HG03045 (cell line): Measurements from ENCODE around the gene DNAI2.

Source experiments
- ATAC-seq: cut with Tn5 transposase; IDR thresholded peaks from one replicate; pipeline ENCODE4 v1.9.1; 2021; ENCODE audit warnings: mild to moderate bottlenecking, moderate library complexity; ENCODE audit not compliant: unreplicated experiment

DNAI2 gene

GRCh38 chr17:74335529-74336062 lies 61.6 kb downstream of the DNAI2 start:
- no peak for ATAC-seq

- no peak for ATAC-seq
Observed at GRCh38 chr17:74336307-74336706, 62.3 kb downstream of the DNAI2 start.

- no peak for ATAC-seq
Observed at GRCh38 chr17:74337834-74338500, 63.9 kb downstream of the DNAI2 start.

GRCh38 chr17:74339537-74340195 lies 65.6 kb downstream of the DNAI2 start:
- no peak for ATAC-seq

- ATAC-seq, result no peak
Observed at GRCh38 chr17:74340470-74341023, 66.5 kb downstream of the DNAI2 start.

GRCh38 chr17:74342224-74342623 lies 68.2 kb downstream of the DNAI2 start:
- ATAC-seq, result no peak

GRCh38 chr17:74343121-74343520 lies 69.1 kb downstream of the DNAI2 start:
- ATAC-seq, result no peak

GRCh38 chr17:74343526-74344284 lies 69.7 kb downstream of the DNAI2 start:
- ATAC-seq, result no peak

GRCh38 chr17:74344658-74345057 lies 70.6 kb downstream of the DNAI2 start:
- no peak for ATAC-seq

GRCh38 chr17:74345433-74346241 lies 71.6 kb downstream of the DNAI2 start:
- no peak for ATAC-seq

GRCh38 chr17:74347646-74348045 lies 73.6 kb downstream of the DNAI2 start:
- no peak for ATAC-seq

GRCh38 chr17:74349120-74349519 lies 75.1 kb downstream of the DNAI2 start:
- no peak for ATAC-seq

GRCh38 chr17:74350486-74350885 lies 76.5 kb downstream of the DNAI2 start:
- ATAC-seq, result no peak

GRCh38 chr17:74351552-74352210 lies 77.6 kb downstream of the DNAI2 start:
- no peak for ATAC-seq

- ATAC-seq, result no peak
Observed at GRCh38 chr17:74353446-74354060, 79.5 kb downstream of the DNAI2 start.

- no peak for ATAC-seq
Observed at GRCh38 chr17:74354123-74354522, 80.1 kb downstream of the DNAI2 start.

GRCh38 chr17:74354561-74354960 lies 80.5 kb downstream of the DNAI2 start:
- ATAC-seq, result no peak

- ATAC-seq, result no peak
Observed at GRCh38 chr17:74355065-74355464, 81.0 kb downstream of the DNAI2 start.

GRCh38 chr17:74356646-74357465 lies 82.8 kb downstream of the DNAI2 start:
- no peak for ATAC-seq
